GM12878 (cell line): Measurements from ENCODE around the gene ORM2. TPM values are rescaled to one million over a fixed set of nuclear protein-coding genes. Genes with fewer than 3 reads are reported as not detected.
"Not testable (repeated sequence)": the region's sequence is repeated elsewhere in the genome, so short reads cannot be mapped to it uniquely, and the experiment has no call there.

Source experiments
- ATAC-seq: fragments of 200-7000 bp; cut with Tn5 transposase; 3 replicates; pipeline ENCODE4 v1.9.1; 2020; ENCODE audit warnings: mild to moderate bottlenecking, moderate library complexity
- BruUV-seq: library from RNA; stranded (reverse); fragments of 400-500 nt; replicated peaks from 2 replicates; lab custom pipeline; 2021; lab: Mats Ljungman, UMichigan
- CTCF ChIA-PET: fragments of 300-600 bp; sonication (Branson Sonifier 250); formaldehyde crosslinking; extraction: SDS; loops from one replicate; lab custom pipeline; 2021; ENCODE audit warnings: inconsistent platforms; lab: Yijun Ruan, JAX
- POLR2A ChIA-PET: fragments of 350-600 bp; formaldehyde crosslinking; extraction: SDS; loops from one replicate; lab custom pipeline; 2021; ENCODE audit warnings: inconsistent platforms; lab: Charles Lee
- RAD21 ChIA-PET: fragments of 300-600 bp; sonication (Branson Sonifier 250); formaldehyde crosslinking; loops from one replicate; lab custom pipeline; 2023; ENCODE audit warnings: antibody characterized with exemption; ENCODE audit not compliant: unreplicated experiment; lab: Charles Lee
- SMC1A ChIA-PET: fragments of 300-600 bp; sonication (Branson Sonifier 250); formaldehyde crosslinking; loops from one replicate; lab custom pipeline; 2023; ENCODE audit not compliant: unreplicated experiment, uncharacterized antibody; lab: Charles Lee
- DNase-seq: peaks from one replicate; pipeline ENCODE4 v3.0.0-alpha.2; 2011; ENCODE audit warnings: low read depth, low spot score
- FAIRE-seq: peaks from 3 replicates; lab custom pipeline; 2011; peaks lifted over from hg19 to GRCh38; lab: Jason Lieb, UNC
- H2AFZ ChIP-seq: 2 replicates; pipeline ENCODE4 v1.6.0; 2011; ENCODE audit warnings: low read depth, low read length, control low read depth; ENCODE audit not compliant: control insufficient read depth
- H3K27ac ChIP-seq: 2 replicates; pipeline ENCODE4 v1.5.1; 2011; ENCODE audit warnings: control low read depth; ENCODE audit not compliant: control insufficient read depth, insufficient read depth
- H3K27me3 ChIP-seq, 2 experiments: replicated peaks in 1 of 2; 2 replicates each; pipeline versions ENCODE4 v1.6.0 to v1.6.1; 2011; ENCODE audit warnings: low read length in 1 of 2; ENCODE audit not compliant: control insufficient read depth in 2 of 2, insufficient read depth in 2 of 2
- H3K36me3 ChIP-seq, 2 experiments: 2 replicates each; pipeline ENCODE4 v1.5.1; 2011; ENCODE audit warnings: low read length in 1 of 2; ENCODE audit not compliant: control insufficient read depth in 2 of 2, insufficient read depth in 2 of 2
- H3K4me1 ChIP-seq: 2 replicates; pipeline ENCODE4 v1.6.1; 2011; ENCODE audit warnings: mild to moderate bottlenecking, low read length, moderate library complexity, mixed read lengths; ENCODE audit not compliant: control insufficient read depth, insufficient read depth
- H3K4me2 ChIP-seq: 2 replicates; pipeline ENCODE4 v1.6.0; 2011; ENCODE audit warnings: control low read depth; ENCODE audit not compliant: control insufficient read depth, insufficient read depth
- H3K4me3 ChIP-seq: fragments of 200-600 bp; sonication (generic); 2 replicates; pipeline ENCODE4 v1.5.1; 2016
- H3K79me2 ChIP-seq: 2 replicates; pipeline ENCODE4 v1.6.0; 2011; ENCODE audit warnings: low read length; ENCODE audit not compliant: control insufficient read depth, insufficient read depth
- H3K9ac ChIP-seq: 2 replicates; pipeline ENCODE4 v1.8.0; 2011; ENCODE audit warnings: low read length, control low read depth, mixed read lengths; ENCODE audit not compliant: control insufficient read depth, insufficient read depth
- H3K9me3 ChIP-seq: replicated peaks from 3 replicates; pipeline ENCODE4 v1.5.1; 2011; ENCODE audit warnings: mild to moderate bottlenecking, low read length; ENCODE audit not compliant: control insufficient read depth, insufficient read depth
- H4K20me1 ChIP-seq: 2 replicates; pipeline ENCODE4 v1.6.0; 2011; ENCODE audit not compliant: control insufficient read depth, insufficient read depth
- BRCA1 ChIP-seq: IDR thresholded peaks from 2 replicates; pipeline ENCODE4 v1.6.1; 2011; ENCODE audit warnings: low read depth, low read length, improper control_type of control experiment
- MLLT1 ChIP-seq: fragments of 450-650 bp; IDR thresholded peaks from 2 replicates; pipeline ENCODE4 v1.6.1; 2016; ENCODE audit warnings: mild to moderate bottlenecking
- WGBS: methylation state at CpG from one replicate; pipeline ENCODE4 v1.1.6; 2016; ENCODE audit warnings: low lambda C conversion rate; ENCODE audit not compliant: insufficient replicate concordance, insufficient coverage; ENCODE audit errors: missing lambda C conversion rate; 5-methylcytosine and 5-hydroxymethylcytosine counted together
- in situ Hi-C: fragments of 300-500 bp; cut with MboI; formaldehyde crosslinking; loops from 9 replicates; pipeline ENCODE4 v1.14.3; 2018; ENCODE audit warnings: mixed read lengths
- intact Hi-C: fragments of 100-400 bp; cut with micrococcal nuclease; formaldehyde crosslinking; loops from one replicate; pipeline ENCODE4 v1.14.2; 2022; ENCODE audit not compliant: unreplicated experiment
- polyA plus RNA-seq, 11 experiments: library from polyadenylated mRNA; depleted of rRNA in 4 of 11; unstranded in 6 of 11; stranded (reverse) in 5 of 11; fragments of >200 nt; fragmentation: Nextera tagmentation in 4 of 11; fragmentation: Illumina TruSeq in 1 of 11; extraction: Ambion mirVana in 4 of 11; extraction: Trizol in 1 of 11; gene quantifications; 1 replicate in 1 of 11; 2 replicates in 10 of 11; pipeline versions ENCODE4 v1.2.1 to v1.2.3, GENCODE V29; 2011 to 2016; ENCODE audit warnings: inconsistent platforms in 2 of 11, missing spikeins in 2 of 11, low read depth in 1 of 11
- total RNA-seq, 4 experiments: library from RNA; depleted of rRNA in 3 of 4; stranded (reverse); fragments of >200 nt in 3 of 4; fragmentation: Illumina TruSeq in 1 of 4; extraction: Trizol in 1 of 4; gene quantifications; 2 replicates each; pipeline versions ENCODE4 v1.2.1 to v1.2.3, GENCODE V29; 2013 to 2021

ORM2 gene
- total and polyA plus RNA-seq, 10 of the 15 experiments (the other 5 are each of a cell fraction or from before 2014, with no cell fraction given), result 0.64 TPM; not detected in 9

- WGBS, result 17% methylated on average over 8 of the region's 8 CpGs
- CTCF ChIA-PET, result interaction anchor here (1.0 kb wide), 1 partner anchor 31 kb away, joined by 3 read pairs; no protein-coding TSS in a partner anchor
- in situ Hi-C loops, result no loop called here
Observed at GRCh38 chr9:114321759-114322158, 7.9 kb upstream of the ORM2 start.

GRCh38 chr9:114322160-114322818 is 7.4 kb upstream of the ORM2 start:
- in situ Hi-C loops, result not testable (repeated sequence)

More at GRCh38 chr9:114321759-114322158, 7.9 kb upstream of the ORM2 start:
- H3K4me3 ChIP-seq, result no peak overlapping the region
- H3K79me2 ChIP-seq, result no peaks in the 10 kb centered on the region
- ATAC-seq (no peak), FAIRE-seq (no peak), DNase-seq (no peak)
- BruUV-seq, result no TSS peak
- no peak overlapping the region for H3K27ac ChIP-seq
- TF ChIP-seq MLLT1, result no peak
- TF ChIP-seq BRCA1, result no peak
- H3K9me3 ChIP-seq, result no peaks in the 10 kb centered on the region
- POLR2A ChIA-PET, result no interaction called here
- H3K4me1 ChIP-seq, result no peaks in the 10 kb centered on the region
- no peak overlapping the region for H3K9ac ChIP-seq
- RAD21 ChIA-PET, result no interaction called here
- SMC1A ChIA-PET, result no interaction called here
- H4K20me1 ChIP-seq, result no peaks in the 10 kb centered on the region
- no peak overlapping the region for H3K4me2 ChIP-seq
- H2AFZ ChIP-seq, result no peak overlapping the region
- H3K27me3 ChIP-seq, result no peaks in the 10 kb centered on the region
- intact Hi-C loops, result no loop called here
- no peaks in the 10 kb centered on the region for H3K36me3 ChIP-seq

GRCh38 chr9:114322831-114323531 is 6.7 kb upstream of the ORM2 start, which contains the start of gene ORM1:
Gene ORM1 (plus strand): TSS chr9:114323098. CDS start chr9:114323134, 36 bp downstream.
- FAIRE-seq, H3K27ac ChIP-seq, H3K36me3 ChIP-seq, H3K4me1 ChIP-seq, SMC1A ChIA-PET, CTCF ChIA-PET, H3K9ac ChIP-seq, H3K4me2 ChIP-seq, intact Hi-C loops, H3K79me2 ChIP-seq, H3K4me3 ChIP-seq, DNase-seq, POLR2A ChIA-PET, H3K27me3 ChIP-seq, H3K9me3 ChIP-seq, H4K20me1 ChIP-seq, RAD21 ChIA-PET, H2AFZ ChIP-seq, in situ Hi-C loops, BruUV-seq: not testable (repeated sequence)
- ATAC-seq, result peak; percentile 17
- 6% methylated on average over 3 of the region's 15 CpGs for WGBS

More at GRCh38 chr9:114322160-114322818, 7.4 kb upstream of the ORM2 start:
- SMC1A ChIA-PET, ATAC-seq, H3K9ac ChIP-seq, H3K4me1 ChIP-seq, H3K27me3 ChIP-seq, H3K9me3 ChIP-seq, H3K36me3 ChIP-seq, H3K4me3 ChIP-seq, H4K20me1 ChIP-seq, BruUV-seq, DNase-seq, H3K27ac ChIP-seq, FAIRE-seq, intact Hi-C loops, H2AFZ ChIP-seq, POLR2A ChIA-PET, H3K79me2 ChIP-seq, RAD21 ChIA-PET, H3K4me2 ChIP-seq: not testable (repeated sequence)
- 23% methylated on average over 11 of the region's 12 CpGs for WGBS
- CTCF ChIA-PET, result interaction anchor here (1.0 kb wide), 1 partner anchor 31 kb away, joined by 3 read pairs; no protein-coding TSS in a partner anchor
